GM21723 (cell line): ENCODE data around the gene FIBIN.

Experiments used
- ATAC-seq: cut with Tn5 transposase; IDR thresholded peaks from one replicate; pipeline ENCODE4 v1.9.1; 2021; ENCODE audit warnings: mild to moderate bottlenecking, moderate library complexity; ENCODE audit not compliant: unreplicated experiment

The FIBIN gene

GRCh38 chr11:27020751-27021150, 26.8 kb downstream of the FIBIN start:
- no peak for ATAC-seq

GRCh38 chr11:27022659-27023251, 28.8 kb downstream of the FIBIN start:
- no peak for ATAC-seq

DNA sequence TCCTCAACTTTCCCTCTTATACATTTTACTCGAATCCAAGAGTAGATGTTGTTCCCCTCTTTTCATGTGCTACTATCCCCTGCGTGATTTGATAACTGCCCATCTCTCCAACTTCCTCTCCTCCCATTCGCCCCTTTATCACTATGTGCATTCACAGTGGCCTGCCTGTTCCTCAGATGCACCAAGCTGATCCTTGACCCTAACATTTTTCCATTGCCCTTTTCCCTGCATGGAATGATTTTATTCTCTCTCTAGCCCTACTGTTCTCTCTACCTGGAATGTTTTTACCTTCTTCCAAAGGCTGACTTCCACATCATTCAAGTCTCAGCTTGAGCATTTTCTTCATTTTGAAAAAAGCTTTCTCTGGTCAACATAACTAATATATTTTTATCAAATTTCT, 31.0 kb downstream of the FIBIN start:
- no peak for ATAC-seq

- no peak for ATAC-seq
Measured at GRCh38 chr11:27025312-27025955, 31.5 kb downstream of the FIBIN start.

DNA sequence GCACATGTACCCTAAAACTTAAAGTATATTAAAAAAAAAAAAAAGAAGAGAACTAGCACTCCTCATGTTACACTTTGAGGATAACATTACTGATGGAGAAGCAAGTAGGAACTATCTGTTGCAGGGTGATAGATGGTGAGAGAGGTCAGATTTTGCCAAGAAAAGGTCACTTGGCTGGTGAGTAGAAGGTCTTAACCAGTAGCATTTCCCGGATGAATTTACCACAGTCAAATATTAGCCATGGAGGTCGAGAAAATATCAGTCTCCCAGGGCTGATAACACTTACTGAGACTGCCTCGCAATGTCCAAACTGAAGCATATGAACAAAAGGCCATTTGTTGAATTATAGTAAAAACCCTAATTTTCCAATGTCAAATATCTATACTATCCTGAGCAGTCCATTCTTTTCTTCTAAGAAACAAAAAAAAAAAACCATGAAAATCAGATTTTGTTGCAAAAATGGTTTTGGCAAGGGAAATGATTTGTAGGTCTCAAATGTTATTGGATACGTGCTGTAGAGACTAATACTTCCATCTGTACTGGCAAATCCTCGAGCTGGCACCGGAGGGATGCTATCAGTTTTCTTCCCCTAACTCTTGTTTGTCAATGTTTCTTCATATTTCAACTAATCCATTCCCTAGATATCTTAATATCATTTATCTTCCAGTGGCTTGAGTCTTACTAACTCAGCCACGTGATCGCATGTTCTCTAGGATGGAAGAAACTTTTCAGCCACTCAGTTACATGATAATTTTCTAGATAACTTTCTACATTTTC, 32.2 kb downstream of the FIBIN start:
- no peak for ATAC-seq

DNA sequence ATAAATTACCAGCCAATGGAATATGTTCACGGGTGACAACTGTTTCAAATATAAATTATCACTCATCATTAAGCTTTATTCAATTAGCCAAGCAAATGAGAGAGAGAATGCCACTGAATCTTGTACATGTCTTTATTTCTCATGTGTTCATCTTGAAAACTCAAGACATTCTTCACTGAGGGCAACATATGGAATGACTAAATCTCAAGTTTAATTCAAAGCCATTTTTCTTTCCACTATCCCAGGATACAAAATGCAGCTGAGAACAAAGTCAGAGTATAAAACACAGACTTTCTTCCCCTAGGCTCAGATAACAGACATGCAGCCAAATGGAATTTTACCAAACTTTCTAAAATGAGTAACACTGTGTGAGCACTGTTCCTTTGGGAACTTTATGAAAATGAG, 34.7 kb downstream of the FIBIN start:
- ATAC-seq, result no peak

- ATAC-seq, result no peak
Measured at GRCh38 chr11:27029966-27030365, 36.1 kb downstream of the FIBIN start.

DNA sequence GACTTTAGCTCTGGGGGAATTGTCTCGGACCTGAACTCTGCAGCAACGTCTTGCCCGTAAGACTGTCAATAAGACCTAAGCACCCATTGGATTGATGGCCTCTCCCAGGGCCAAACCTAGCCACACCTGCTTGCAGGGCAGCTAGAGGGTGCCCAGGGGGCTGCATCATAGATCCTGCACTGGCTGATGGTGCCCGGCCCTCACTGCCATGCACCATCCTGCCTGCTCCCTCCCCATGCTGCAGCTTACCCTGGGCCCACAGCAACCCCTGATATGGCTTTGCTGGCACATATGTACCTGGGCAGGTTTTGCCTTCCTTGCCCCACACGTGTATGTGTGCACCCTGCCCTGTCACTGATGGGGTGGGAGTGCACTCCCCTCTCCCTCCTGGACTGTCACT, 37.8 kb downstream of the FIBIN start:
- ATAC-seq, result no peak

- no peak for ATAC-seq
Measured at GRCh38 chr11:27039873-27040272, 46.0 kb downstream of the FIBIN start.

DNA sequence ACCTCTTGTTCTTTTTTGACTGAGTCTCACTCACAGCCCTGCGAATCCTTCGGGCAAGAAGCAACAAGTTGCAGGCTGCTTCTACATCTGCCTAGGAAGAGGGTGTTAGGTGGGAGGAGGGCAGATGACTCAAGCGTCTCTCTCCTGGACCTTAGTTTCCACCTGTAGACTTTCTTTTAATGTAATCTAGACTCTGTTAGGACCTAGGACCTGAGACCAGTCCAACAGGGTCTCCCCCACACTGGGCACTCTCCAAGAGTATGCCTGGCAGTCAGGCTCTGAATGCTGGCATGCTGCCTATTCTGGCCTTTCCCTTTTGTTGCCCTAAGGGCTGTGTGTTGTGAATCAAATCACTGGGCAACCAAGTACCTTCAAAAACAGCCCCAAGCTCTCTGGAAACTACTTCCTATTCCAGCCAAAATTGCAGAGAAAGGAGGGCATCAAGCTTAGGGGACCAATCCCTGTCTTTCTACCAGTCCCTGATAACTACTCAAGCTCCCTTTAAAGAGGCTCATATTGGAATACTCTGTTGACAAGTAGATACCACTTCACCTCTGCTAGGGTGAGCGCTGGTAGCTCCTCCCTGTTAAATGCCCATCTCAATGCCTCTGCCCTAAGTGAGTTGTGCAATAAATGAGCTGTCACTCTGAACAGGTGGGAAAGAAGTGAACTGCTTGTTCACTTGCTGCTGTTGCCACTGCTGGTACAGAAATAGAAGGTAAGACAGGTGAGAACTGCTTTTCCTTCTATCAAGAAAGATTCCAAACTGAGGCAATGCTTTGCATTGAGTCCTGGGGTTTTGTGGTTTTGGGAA, 46.6 kb downstream of the FIBIN start, which contains the start of gene BBOX1:
TSS of gene BBOX1 (plus strand) at position 514 of the 814 bp plus-strand sequence. CDS start 14,616 bp downstream, outside the sequence.
- no peak for ATAC-seq

DNA sequence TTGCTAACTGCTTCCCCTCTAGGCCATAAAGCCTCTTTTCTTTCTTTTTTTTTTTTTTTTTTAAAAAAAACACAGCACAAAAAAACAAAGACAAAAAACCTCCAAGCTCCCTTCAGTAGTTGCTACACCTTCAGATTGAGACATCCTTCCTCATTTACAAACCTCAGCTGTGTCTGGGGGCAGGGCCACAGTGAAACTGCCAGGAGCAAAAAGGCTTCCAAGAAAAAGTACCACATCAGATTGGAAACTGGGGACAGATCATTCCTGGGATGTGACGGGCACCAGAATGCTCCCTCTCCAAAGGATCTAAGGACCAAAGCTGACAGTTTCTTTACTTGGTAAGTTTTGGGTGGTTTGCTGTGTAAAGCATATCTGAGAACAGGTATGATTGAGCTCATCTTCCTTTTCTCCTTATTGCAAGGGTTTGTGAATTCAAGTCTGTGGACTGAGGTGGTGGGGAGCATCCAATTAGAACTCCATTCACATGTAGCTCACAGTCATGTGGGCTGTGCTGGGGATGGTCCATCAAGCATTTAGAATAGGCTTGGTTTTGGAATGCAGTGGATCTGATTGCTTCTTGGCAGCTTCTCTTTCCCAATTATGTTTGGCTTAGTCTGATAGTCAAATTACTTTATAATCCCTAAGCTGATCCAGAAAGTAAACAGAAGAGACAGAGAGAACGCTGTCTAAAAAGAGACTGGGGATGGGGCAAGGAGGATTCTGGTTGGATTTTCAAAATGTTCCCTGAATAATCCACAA, 47.4 kb downstream of the FIBIN start:
- no peak for ATAC-seq
